A673 (cell line): ENCODE data around the gene DAW1. TPM values are rescaled to one million over a fixed set of nuclear protein-coding genes. Genes with fewer than 3 reads are reported as not detected.

Experiments
- BruUV-seq: library from RNA; stranded (reverse); fragments of 400-500 nt; replicated peaks from 2 replicates; lab custom pipeline; 2021; lab: Mats Ljungman, UMichigan
- CTCF ChIA-PET: fragments of 300-600 bp; sonication (Branson Sonifier 250); formaldehyde crosslinking; loops from one replicate; lab custom pipeline; 2022; ENCODE audit warnings: antibody characterized with exemption; lab: Charles Lee
- POLR2A ChIA-PET: fragments of 300-600 bp; sonication (Branson Sonifier 250); formaldehyde crosslinking; loops from one replicate; lab custom pipeline; 2022; ENCODE audit warnings: antibody characterized with exemption; ENCODE audit not compliant: low non-redundant PET; lab: Charles Lee
- DNase-seq: peaks from one replicate; pipeline ENCODE4 v3.0.0-alpha.2; 2015; ENCODE audit warnings: low spot score
- H3K27ac ChIP-seq: fragments of 200-600 bp; sonication (generic); 2 replicates; pipeline ENCODE4 v1.5.1; 2016; ENCODE audit warnings: mixed run types, low read depth, mild to moderate bottlenecking, mixed read lengths, antibody characterized with exemption, low read length; ENCODE audit not compliant: poor library complexity, severe bottlenecking
- H3K27me3 ChIP-seq: fragments of 200-600 bp; sonication (generic); replicated peaks from 2 replicates; pipeline ENCODE4 v1.6.1; 2017; ENCODE audit warnings: mixed run types, low read depth, mild to moderate bottlenecking, mixed read lengths, antibody characterized with exemption, low read length; ENCODE audit not compliant: insufficient read depth, poor library complexity
- H3K36me3 ChIP-seq: fragments of 200-600 bp; sonication (generic); 2 replicates; pipeline ENCODE4 v1.6.1; 2016; ENCODE audit warnings: mixed run types, mild to moderate bottlenecking, mixed read lengths, antibody characterized with exemption, low read length; ENCODE audit not compliant: insufficient read depth, poor library complexity, severe bottlenecking
- H3K4me1 ChIP-seq: fragments of 200-600 bp; sonication (generic); 2 replicates; pipeline ENCODE4 v1.6.1; 2017; ENCODE audit warnings: mixed run types, mild to moderate bottlenecking, mixed read lengths, antibody characterized with exemption, low read length; ENCODE audit not compliant: insufficient read depth, poor library complexity, severe bottlenecking
- H3K4me3 ChIP-seq: fragments of 200-600 bp; sonication (generic); 2 replicates; pipeline ENCODE4 v1.5.1; 2016; ENCODE audit warnings: low read depth, mixed run types, mild to moderate bottlenecking, mixed read lengths, low read length; ENCODE audit not compliant: poor library complexity, severe bottlenecking
- H3K9me3 ChIP-seq: fragments of 200-600 bp; sonication (generic); 2 replicates; pipeline ENCODE4 v1.6.1; 2016; ENCODE audit warnings: mixed run types, low read depth, mild to moderate bottlenecking, mixed read lengths, antibody characterized with exemption, low read length; ENCODE audit not compliant: poor library complexity, severe bottlenecking
- EZH2 ChIP-seq: fragments of 200-600 bp; sonication (generic); IDR thresholded peaks from 2 replicates; pipeline ENCODE4 v1.6.1; 2017; ENCODE audit warnings: borderline replicate concordance, low read depth, mild to moderate bottlenecking, mixed read lengths, antibody characterized with exemption, low read length; ENCODE audit not compliant: poor library complexity, severe bottlenecking
- intact Hi-C: fragments of 100-400 bp; cut with micrococcal nuclease; formaldehyde crosslinking; loops from one replicate; pipeline ENCODE4 v1.10.0; 2022; ENCODE audit not compliant: unreplicated experiment
- total RNA-seq: library from RNA; stranded (reverse); gene quantifications from 2 replicates; pipeline ENCODE4 v1.2.3, GENCODE V29; 2021
- TF ChIP-seq, protein P1 (sequence below): fragments of 300-800, 200-600 bp; sonication (generic); conservative IDR thresholded peaks from 2 replicates; pipeline ENCODE4 v1.5.1; 2017; ENCODE audit warnings: low read depth, mild to moderate bottlenecking, antibody characterized with exemption, low read length, moderate library complexity, mixed read lengths

The DAW1 gene
- total RNA-seq, 1 experiment from 2014 or later = 1.2 TPM

DNA sequence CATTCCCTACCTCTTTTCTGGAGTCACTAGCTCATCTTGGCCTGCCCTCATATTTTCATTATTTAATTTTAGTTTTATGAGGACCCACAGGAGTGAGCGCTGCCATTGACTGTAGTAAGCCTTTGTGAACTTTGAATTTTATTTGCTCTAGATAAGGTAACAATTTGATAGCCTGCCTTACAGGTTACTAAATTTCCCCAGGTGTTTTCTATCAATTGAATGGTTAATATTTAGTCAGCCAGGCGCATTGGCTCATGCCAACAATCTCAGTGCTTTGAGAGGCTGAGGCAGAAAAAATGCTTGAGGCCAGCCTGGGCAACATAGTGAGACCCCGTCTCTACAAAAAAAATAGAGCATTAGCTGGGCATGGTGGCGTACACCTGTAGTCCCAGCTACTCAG lies 50.2 kb downstream of the DAW1 start:
- ChIA-PET CTCF (no interaction called here), POLR2A (no interaction called here)
- Histone ChIP-seq H3K4me3 (no peak overlapping the region), H3K27ac (no peak overlapping the region), H3K36me3 (no peaks in the 10 kb centered on the region), H3K27me3 (no peaks in the 10 kb centered on the region), H3K4me1 (no peaks in the 10 kb centered on the region), H3K9me3 (no peaks in the 10 kb centered on the region)
- intact Hi-C loops = no loop called here
- TF ChIP-seq, protein P1, sequence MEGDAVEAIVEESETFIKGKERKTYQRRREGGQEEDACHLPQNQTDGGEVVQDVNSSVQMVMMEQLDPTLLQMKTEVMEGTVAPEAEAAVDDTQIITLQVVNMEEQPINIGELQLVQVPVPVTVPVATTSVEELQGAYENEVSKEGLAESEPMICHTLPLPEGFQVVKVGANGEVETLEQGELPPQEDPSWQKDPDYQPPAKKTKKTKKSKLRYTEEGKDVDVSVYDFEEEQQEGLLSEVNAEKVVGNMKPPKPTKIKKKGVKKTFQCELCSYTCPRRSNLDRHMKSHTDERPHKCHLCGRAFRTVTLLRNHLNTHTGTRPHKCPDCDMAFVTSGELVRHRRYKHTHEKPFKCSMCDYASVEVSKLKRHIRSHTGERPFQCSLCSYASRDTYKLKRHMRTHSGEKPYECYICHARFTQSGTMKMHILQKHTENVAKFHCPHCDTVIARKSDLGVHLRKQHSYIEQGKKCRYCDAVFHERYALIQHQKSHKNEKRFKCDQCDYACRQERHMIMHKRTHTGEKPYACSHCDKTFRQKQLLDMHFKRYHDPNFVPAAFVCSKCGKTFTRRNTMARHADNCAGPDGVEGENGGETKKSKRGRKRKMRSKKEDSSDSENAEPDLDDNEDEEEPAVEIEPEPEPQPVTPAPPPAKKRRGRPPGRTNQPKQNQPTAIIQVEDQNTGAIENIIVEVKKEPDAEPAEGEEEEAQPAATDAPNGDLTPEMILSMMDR = no peak
- TF ChIP-seq EZH2 = no peak
- no peak for DNase-seq
- BruUV-seq = no TSS peak

DNA sequence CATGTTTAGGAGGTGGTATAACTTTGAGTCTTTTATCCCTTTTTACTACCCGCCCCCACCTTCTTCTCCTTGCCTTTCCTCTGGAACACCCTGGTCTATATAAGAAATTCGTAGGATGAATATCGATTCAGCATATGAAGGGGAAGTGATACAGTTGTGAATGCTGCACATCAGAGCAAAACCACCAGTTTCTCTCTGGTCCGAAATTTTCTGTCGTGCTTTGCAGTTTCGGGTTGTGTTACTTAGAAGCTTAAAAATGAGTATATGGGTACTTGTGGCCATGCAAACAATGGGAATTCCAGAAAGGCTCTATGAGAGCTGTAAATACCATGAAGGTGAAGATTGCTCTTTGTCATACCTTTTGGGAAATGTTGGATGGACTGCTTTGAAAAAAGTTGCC lies 60.6 kb downstream of the DAW1 start:
- POLR2A ChIA-PET = interaction anchor here (0.7 kb wide), 1 partner anchor 9 kb away, joined by 3 read pairs; no protein-coding TSS in a partner anchor
- Histone ChIP-seq H3K9me3 (peaks cover 16% of the 10 kb centered on the region), H3K36me3 (no peaks in the 10 kb centered on the region), H3K27ac (peak overlapping the region; percentile 51), H3K4me3 (no peak overlapping the region), H3K4me1 (peaks cover 30% of the 10 kb centered on the region), H3K27me3 (no peaks in the 10 kb centered on the region)
- TF ChIP-seq, protein P1 = no peak
- TF ChIP-seq EZH2 = no peak
- CTCF ChIA-PET = no interaction called here
- intact Hi-C loops = loop anchor here (10.0 kb wide), 1 partner anchor 1343 kb away; the partner anchor contains the start of gene PID1
- DNase-seq = no peak
- no TSS peak for BruUV-seq

DNA sequence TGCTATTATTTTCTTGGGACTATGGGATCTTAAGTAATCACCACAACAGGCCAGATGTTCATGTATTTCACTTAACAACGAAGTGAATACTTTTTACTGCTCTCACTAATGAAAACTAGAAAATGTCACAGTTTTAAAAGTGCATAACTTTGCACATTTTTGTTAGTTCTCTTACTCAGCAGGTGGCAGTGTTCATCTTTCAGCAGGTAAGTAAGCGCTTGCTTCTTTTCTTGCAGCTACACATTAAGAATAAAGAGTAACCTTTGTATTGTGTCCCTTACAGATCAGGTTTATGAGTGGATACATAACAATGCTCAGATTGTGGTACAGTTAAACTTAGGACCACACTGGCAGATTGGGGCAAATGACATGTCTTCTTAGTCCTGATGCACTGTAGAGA lies 61.0 kb downstream of the DAW1 start:
- no peak for DNase-seq
- peaks cover 34% of the 10 kb centered on the region for H3K4me1 ChIP-seq
- peaks cover 12% of the 10 kb centered on the region for H3K9me3 ChIP-seq
- H3K4me3 ChIP-seq = no peak overlapping the region
- TF ChIP-seq EZH2 = no peak
- TF ChIP-seq, protein P1 = 0 out of 2 replicates have a peak, but pooled peaks have one; percentile 9
- H3K27me3 ChIP-seq = no peaks in the 10 kb centered on the region
- intact Hi-C loops = loop anchor here (10.0 kb wide), 1 partner anchor 1342 kb away; the partner anchor contains the start of gene PID1
- no TSS peak for BruUV-seq
- ChIA-PET POLR2A (interaction anchor here (0.7 kb wide), 1 partner anchor 9 kb away, joined by 3 read pairs; no protein-coding TSS in a partner anchor), CTCF (no interaction called here)
- H3K36me3 ChIP-seq = no peaks in the 10 kb centered on the region
- H3K27ac ChIP-seq = peak overlapping the region; percentile 51
